CD4-positive, alpha-beta T cell (primary cell): ENCODE results near the gene SPNS1. TPM values are rescaled to one million over a fixed set of nuclear protein-coding genes. Genes with fewer than 3 reads are reported as not detected.
A peak's percentile ranks its signal among the peaks of the same experiment; 100 is the strongest.

Experiments used
- ATAC-seq: fragments of 200-7000 bp; cut with Tn5 transposase; one replicate; pipeline ENCODE4 v1.10.0; 2022; ENCODE audit warnings: mild to moderate bottlenecking; ENCODE audit not compliant: poor library complexity
- CTCF ChIA-PET: fragments of 350-600 bp; sonication (Branson Sonifier 250); formaldehyde crosslinking; loops from one replicate; lab custom pipeline; 2021; ENCODE audit warnings: antibody characterized with exemption, inconsistent platforms; lab: Charles Lee
- POLR2A ChIA-PET: fragments of 350-600 bp; sonication (Branson Sonifier 250); formaldehyde crosslinking; loops from one replicate; lab custom pipeline; 2021; ENCODE audit warnings: antibody characterized with exemption, inconsistent platforms; lab: Charles Lee
- DNase-seq, 14 experiments: peaks; one replicate each; pipeline ENCODE4 v3.0.0-alpha.2; 2013 to 2020; ENCODE audit warnings: mixed read lengths in 2 of 14
- H3K27ac ChIP-seq, 2 donors: one replicate each; pipeline versions ENCODE4 v1.5.1 to v1.7.0; 2013; ENCODE audit warnings: low read length in 2 of 2, low read depth in 1 of 2, mild to moderate bottlenecking in 1 of 2
- H3K27me3 ChIP-seq, 2 experiments: 1 replicate in 1 of 2; 2 replicates in 1 of 2; pipeline versions ENCODE4 v1.6.1 to v1.7.0; 2013; ENCODE audit warnings: low read length in 2 of 2, control low read depth in 1 of 2, mild to moderate bottlenecking in 1 of 2, moderate library complexity in 1 of 2; ENCODE audit not compliant: insufficient read depth in 2 of 2, control insufficient read depth in 1 of 2
- H3K36me3 ChIP-seq: one replicate; pipeline ENCODE4 v1.6.1; 2013; ENCODE audit warnings: low read length, control low read depth; ENCODE audit not compliant: insufficient read depth
- H3K4me1 ChIP-seq: one replicate; pipeline ENCODE4 v1.6.1; 2013; ENCODE audit warnings: low read length, control low read depth; ENCODE audit not compliant: insufficient read depth
- H3K4me3 ChIP-seq: one replicate; pipeline ENCODE4 v1.5.1; 2013; ENCODE audit warnings: mild to moderate bottlenecking, low read length, moderate library complexity
- H3K9me3 ChIP-seq, 2 experiments: 1 replicate in 1 of 2; 2 replicates in 1 of 2; pipeline versions ENCODE4 v1.6.1 to v1.7.0; 2013; ENCODE audit warnings: low read length in 2 of 2, mild to moderate bottlenecking in 2 of 2, control low read depth in 1 of 2, moderate library complexity in 1 of 2; ENCODE audit not compliant: control insufficient read depth in 1 of 2, insufficient read depth in 1 of 2
- H3K27ac Mint-ChIP-seq: one replicate; pipeline ENCODE4 v1.8.0; 2020; ENCODE audit warnings: mixed read lengths
- H3K27me3 Mint-ChIP-seq: one replicate; pipeline ENCODE4 v1.8.0; 2021; ENCODE audit warnings: mixed read lengths
- H3K36me3 Mint-ChIP-seq: one replicate; pipeline ENCODE4 v1.8.0; 2021; ENCODE audit warnings: low read depth, mixed read lengths
- H3K4me1 Mint-ChIP-seq: one replicate; pipeline ENCODE4 v1.8.0; 2021; ENCODE audit warnings: low read depth, mixed read lengths
- H3K4me3 Mint-ChIP-seq: one replicate; pipeline ENCODE4 v1.8.0; 2020; ENCODE audit warnings: mild to moderate bottlenecking, mixed read lengths
- H3K9me3 Mint-ChIP-seq: one replicate; pipeline ENCODE4 v1.8.0; 2020; ENCODE audit warnings: mixed read lengths
- CTCF ChIP-seq: fragments of 200-600 bp; IDR thresholded peaks from one replicate; pipeline ENCODE4 v1.8.0; 2022; ENCODE audit warnings: antibody characterized with exemption, mild to moderate bottlenecking
- intact Hi-C, 2 experiments: fragments of 100-400 bp; cut with DNase I in 1 of 2; cut with micrococcal nuclease in 1 of 2; formaldehyde crosslinking; loops; one replicate each; pipeline versions ENCODE4 v1.15.1 to v1.9.0; 2023 to 2025; cut with DNase I, micrococcal nuclease
- total RNA-seq, 174 experiments: library from RNA in 2 of 174; stranded (reverse) in 2 of 174; gene quantifications; one replicate each; pipeline ENCODE4 v1.2.3 and lab custom pipeline; 2021 to 2026

Gene SPNS1
- total RNA-seq, 2 experiments from 2014 or later = 24.4 to 28.1 TPM

GRCh38 chr16:29014561-29015069, 40.0 kb downstream of the SPNS1 start:
- ChIA-PET POLR2A (interaction anchor here (1.2 to 4.2 kb wide), 4 partner anchors 10 to 40 kb away, joined by 3 to 45 read pairs (median 23); partner anchors contain the start of gene LAT), CTCF (no interaction called here)
- no peak for ATAC-seq
- Histone ChIP-seq H3K36me3 (no peaks in the 10 kb centered on the region), H3K9me3 (no peaks in the 10 kb centered on the region), H3K27me3 (no peaks in the 10 kb centered on the region), H3K4me3 (no peak overlapping the region), H3K4me1 (peaks cover 45% of the 10 kb centered on the region), H3K27ac (peak overlapping the region in 1 of 2 donors; percentile 7)
- Mint-ChIP-seq H3K4me3 (peak overlapping the region; percentile 68), H3K36me3 (no peaks in the 10 kb centered on the region), H3K27me3 (no peaks in the 10 kb centered on the region), H3K27ac (peak overlapping the region; percentile 97), H3K9me3 (no peaks in the 10 kb centered on the region), H3K4me1 (peaks cover 43% of the 10 kb centered on the region)
- no peak for TF ChIP-seq CTCF
- no peak for DNase-seq
- intact Hi-C loops = no loop called here

DNA sequence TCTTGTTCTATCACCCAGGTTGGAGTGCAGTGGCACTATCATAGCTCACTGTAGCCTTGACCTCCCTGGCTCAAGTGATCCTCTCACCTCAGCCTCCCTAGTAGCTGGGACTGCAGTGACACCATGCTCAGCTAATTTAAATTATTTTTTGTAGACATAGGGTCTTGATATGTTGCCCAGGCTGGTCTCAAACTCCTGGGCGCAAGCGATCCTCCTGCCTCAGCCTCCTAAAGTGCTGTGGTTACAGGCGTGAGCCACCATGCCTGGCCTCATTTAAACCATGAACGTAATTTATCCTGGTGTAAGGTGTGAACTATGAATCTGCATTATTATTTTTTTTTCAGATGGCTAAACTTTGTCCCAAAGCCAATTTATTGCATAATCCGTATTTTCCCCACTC, 47.6 kb downstream of the SPNS1 start:
- Histone ChIP-seq H3K27ac (no peak overlapping the region), H3K4me3 (no peak overlapping the region), H3K4me1 (peaks cover 42% of the 10 kb centered on the region), H3K9me3 (no peaks in the 10 kb centered on the region), H3K27me3 (no peaks in the 10 kb centered on the region), H3K36me3 (no peaks in the 10 kb centered on the region)
- DNase-seq = no peak
- peaks cover 55% of the 10 kb centered on the region for H3K4me1 Mint-ChIP-seq
- no peaks in the 10 kb centered on the region for H3K27me3 Mint-ChIP-seq
- ATAC-seq = no peak
- H3K27ac Mint-ChIP-seq = peak overlapping the region; percentile 80
- no peaks in the 10 kb centered on the region for H3K36me3 Mint-ChIP-seq
- no peak overlapping the region for H3K4me3 Mint-ChIP-seq
- TF ChIP-seq CTCF = no peak
- H3K9me3 Mint-ChIP-seq = no peaks in the 10 kb centered on the region
- ChIA-PET POLR2A (interaction anchor here (1.4 to 9.4 kb wide), 3 partner anchors 14 to 36 kb away, joined by 8 to 100 read pairs (median 19); partner anchors contain the start of gene LAT), CTCF (interaction anchor here (0.6 to 2.0 kb wide), 3 partner anchors 35 to 61 kb away, joined by 3 to 7 read pairs (median 4); no protein-coding TSS in a partner anchor)
- intact Hi-C loops = no loop called here

GRCh38 chr16:29023279-29024277, 49.0 kb downstream of the SPNS1 start:
- CTCF ChIA-PET = no interaction called here
- Mint-ChIP-seq H3K27ac (peak overlapping the region; percentile 80), H3K9me3 (no peaks in the 10 kb centered on the region), H3K4me1 (peaks cover 64% of the 10 kb centered on the region), H3K36me3 (no peaks in the 10 kb centered on the region), H3K4me3 (peak overlapping the region; percentile 67), H3K27me3 (no peaks in the 10 kb centered on the region)
- H3K9me3 ChIP-seq = no peaks in the 10 kb centered on the region
- intact Hi-C loops = loop anchor here (2.0 kb wide), 1 partner anchor 15 kb away; no protein-coding TSS in a partner anchor
- H3K4me3 ChIP-seq = no peak overlapping the region
- POLR2A ChIA-PET = interaction anchor here (0.9 to 9.4 kb wide), 7 partner anchors 11 to 73 kb away, joined by 3 to 100 read pairs (median 6); partner anchors contain the start of genes LAT and NFATC2IP
- peak overlapping the region; percentile 45 to 57 for H3K27ac ChIP-seq
- DNase-seq (peak in 2 of 14 experiments; percentile 24 to 60), ATAC-seq (peak; percentile 28)
- peaks cover 48% of the 10 kb centered on the region for H3K4me1 ChIP-seq
- no peaks in the 10 kb centered on the region for H3K36me3 ChIP-seq
- no peak for TF ChIP-seq CTCF
- no peaks in the 10 kb centered on the region for H3K27me3 ChIP-seq
